K562 (cell line): Measurements from ENCODE around the gene GRM2.

Experiments
- CEBPZ ChIP-seq: fragments of 150-350 bp; IDR thresholded peaks from 2 replicates; pipeline ENCODE4 v1.6.1; 2014; ENCODE audit warnings: low read depth, mild to moderate bottlenecking, low read length, borderline replicate concordance
- CTCF ChIP-seq, 3 experiments: IDR thresholded peaks in 2 of 3; conservative IDR thresholded peaks in 1 of 3; 2 replicates each; pipeline ENCODE4 v1.5.1; 2011 to 2012; ENCODE audit warnings: low read length in 3 of 3, mild to moderate bottlenecking in 3 of 3, control low read depth in 2 of 3, improper control_type of control experiment in 1 of 3, inconsistent platforms in 1 of 3, low read depth in 1 of 3, mixed read lengths in 1 of 3, moderate library complexity in 1 of 3; ENCODE audit not compliant: insufficient read depth in 2 of 3
- MYC ChIP-seq, 2 experiments: fragments of 250-450 bp in 1 of 2; sonication (Bioruptor Pico) in 1 of 2; IDR thresholded peaks; 2 replicates each; pipeline versions ENCODE4 v1.5.1 to v1.6.1; 2012 to 2021; ENCODE audit warnings: low read depth in 2 of 2, borderline replicate concordance in 1 of 2, improper control_type of control experiment in 1 of 2, low read length in 1 of 2, mild to moderate bottlenecking in 1 of 2, moderate library complexity in 1 of 2
- SFPQ ChIP-seq: fragments of 200-400 bp; formaldehyde crosslinking; IDR thresholded peaks from 2 replicates; pipeline ENCODE4 v1.6.1; 2017; ENCODE audit warnings: mild to moderate bottlenecking, low read depth, low read length, moderate library complexity
- SIN3A ChIP-seq, 2 experiments: fragments of 150-350 bp in 1 of 2; IDR thresholded peaks; 2 replicates each; pipeline ENCODE4 v1.6.1; 2011 to 2016; ENCODE audit warnings: borderline replicate concordance in 2 of 2, low read depth in 2 of 2, low read length in 2 of 2, mild to moderate bottlenecking in 2 of 2, moderate library complexity in 2 of 2; ENCODE audit not compliant: control insufficient read depth in 1 of 2
- SMAD1 ChIP-seq: fragments of 150-350 bp; IDR thresholded peaks from 2 replicates; pipeline ENCODE4 v1.6.1; 2014; ENCODE audit warnings: low read length, low read depth; ENCODE audit not compliant: partially characterized antibody
- ZNF175 ChIP-seq: fragments of 200-800 bp; sonication (Bioruptor generic); IDR thresholded peaks from 2 replicates; pipeline ENCODE4 v1.6.1; 2016; ENCODE audit warnings: low read depth, mild to moderate bottlenecking, missing genetic modification characterization, missing compliant biosample characterization
- ZNF695 ChIP-seq: fragments of 450-650 bp; formaldehyde crosslinking; IDR thresholded peaks from 2 replicates; pipeline ENCODE4 v1.4.0; 2020; ENCODE audit warnings: mild to moderate bottlenecking, moderate library complexity
- ZNF696 ChIP-seq: fragments of 250-450 bp; sonication (Bioruptor Pico); conservative IDR thresholded peaks from 2 replicates; pipeline ENCODE4 v1.4.0; 2020; ENCODE audit warnings: mild to moderate bottlenecking, moderate library complexity

- TF ChIP-seq ZNF695 (CRISPR knock-in tag) (no peak), ZNF175 (CRISPR knock-in tag) (no peak), ZNF696 (CRISPR knock-in tag) (no peak), SMAD1 (no peak), SFPQ (no peak), CTCF (IDR thresholded peaks at IDR 0.05 in 2 of 3, conservative IDR thresholded peaks at IDR 0.05 in 1 of 3; ENCODE audit: insufficient read depth in 2 of 3, low read depth in 1 of 3, low read length in 3 of 3) (no peak), SIN3A (IDR thresholded peaks at IDR 0.05; ENCODE audit: borderline replicate concordance in 2 of 2, control insufficient read depth in 1 of 2, low read depth in 2 of 2, low read length in 2 of 2) (no peak), MYC (IDR thresholded peaks at IDR 0.05; ENCODE audit: low read depth, low read length) (no peak), MYC (CRISPR knock-in tag; IDR thresholded peaks at IDR 0.05; ENCODE audit: borderline replicate concordance, low read depth) (no peak), CEBPZ (no peak)
Measured at GRCh38 chr3:51708216-51708845, 1.5 kb downstream of the GRM2 start.
